HG02943 (cell line): ENCODE measurements around the gene PTPRN2.
"Not testable (repeated sequence)": the region's sequence is repeated elsewhere in the genome, so short reads cannot be mapped to it uniquely, and the experiment has no call there.

Experiments used
- ATAC-seq: cut with Tn5 transposase; IDR thresholded peaks from one replicate; pipeline ENCODE4 v1.9.1; 2021; ENCODE audit warnings: mild to moderate bottlenecking, low read depth, moderate library complexity; ENCODE audit not compliant: unreplicated experiment

Gene PTPRN2

GRCh38 chr7:158277219-158278141 lies 310.1 kb downstream of the PTPRN2 start:
- ATAC-seq = no peak

GRCh38 chr7:158276414-158277218 lies 311.0 kb downstream of the PTPRN2 start:
- no peak for ATAC-seq

GRCh38 chr7:158275711-158276413 lies 311.8 kb downstream of the PTPRN2 start:
- ATAC-seq = no peak

GRCh38 chr7:158274996-158275395 lies 312.6 kb downstream of the PTPRN2 start:
- no peak for ATAC-seq

- no peak for ATAC-seq
Measured at GRCh38 chr7:158274404-158274811, 313.2 kb downstream of the PTPRN2 start.

GRCh38 chr7:158273756-158274342 lies 313.8 kb downstream of the PTPRN2 start:
- not testable (repeated sequence) for ATAC-seq

- ATAC-seq = no peak
Measured at GRCh38 chr7:158273138-158273651, 314.4 kb downstream of the PTPRN2 start.

GRCh38 chr7:158272509-158273137 lies 315.0 kb downstream of the PTPRN2 start:
- ATAC-seq = no peak

- ATAC-seq = no peak
Measured at GRCh38 chr7:158272091-158272490, 315.5 kb downstream of the PTPRN2 start.

GRCh38 chr7:158271646-158272045 lies 316.0 kb downstream of the PTPRN2 start:
- no peak for ATAC-seq

- no peak for ATAC-seq
Measured at GRCh38 chr7:158270856-158271413, 316.7 kb downstream of the PTPRN2 start.

- ATAC-seq = no peak
Measured at GRCh38 chr7:158270106-158270775, 317.4 kb downstream of the PTPRN2 start.

GRCh38 chr7:158268816-158269535 lies 318.6 kb downstream of the PTPRN2 start:
- ATAC-seq = no peak

GRCh38 chr7:158267742-158268435 lies 319.7 kb downstream of the PTPRN2 start:
- no peak for ATAC-seq

- no peak for ATAC-seq
Measured at GRCh38 chr7:158266817-158267741, 320.5 kb downstream of the PTPRN2 start.

- ATAC-seq = no peak
Measured at GRCh38 chr7:158266426-158266816, 321.2 kb downstream of the PTPRN2 start.

GRCh38 chr7:158265743-158266080 lies 321.9 kb downstream of the PTPRN2 start:
- ATAC-seq = no peak
